ENCODE measurements around the gene GSE1.

DNA sequence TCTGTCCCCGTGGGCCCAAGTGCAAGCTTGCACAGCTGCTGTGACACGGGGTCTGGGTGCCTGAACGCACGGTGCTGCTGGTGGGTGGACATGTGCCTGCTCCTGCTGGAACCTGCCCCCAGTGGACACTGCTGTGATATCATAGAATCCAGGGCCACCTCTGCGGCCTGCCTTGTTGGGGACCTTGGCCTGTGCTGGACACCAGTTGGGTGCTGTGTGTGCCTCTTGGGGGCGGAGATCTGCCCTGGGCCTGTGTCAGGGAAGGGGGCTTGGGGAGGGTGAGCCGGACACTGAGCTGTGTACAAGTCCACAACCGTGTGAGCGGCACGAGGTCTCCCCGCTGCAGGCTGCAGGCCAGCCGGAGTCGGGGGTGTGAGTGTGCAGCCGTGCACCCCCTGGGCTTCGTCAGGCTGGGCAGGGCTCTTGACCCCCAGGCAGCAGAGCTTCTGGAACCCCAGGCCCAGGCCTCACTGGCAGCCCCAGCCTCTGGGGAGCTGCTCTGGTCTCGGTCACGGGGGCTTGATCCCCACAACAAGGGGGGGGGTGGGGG, 33.3 kb downstream of the GSE1 start:
- no peak for TF ChIP-seq POLR2A (IDR thresholded peaks at IDR 0.05)
- TF ChIP-seq, protein P1, sequence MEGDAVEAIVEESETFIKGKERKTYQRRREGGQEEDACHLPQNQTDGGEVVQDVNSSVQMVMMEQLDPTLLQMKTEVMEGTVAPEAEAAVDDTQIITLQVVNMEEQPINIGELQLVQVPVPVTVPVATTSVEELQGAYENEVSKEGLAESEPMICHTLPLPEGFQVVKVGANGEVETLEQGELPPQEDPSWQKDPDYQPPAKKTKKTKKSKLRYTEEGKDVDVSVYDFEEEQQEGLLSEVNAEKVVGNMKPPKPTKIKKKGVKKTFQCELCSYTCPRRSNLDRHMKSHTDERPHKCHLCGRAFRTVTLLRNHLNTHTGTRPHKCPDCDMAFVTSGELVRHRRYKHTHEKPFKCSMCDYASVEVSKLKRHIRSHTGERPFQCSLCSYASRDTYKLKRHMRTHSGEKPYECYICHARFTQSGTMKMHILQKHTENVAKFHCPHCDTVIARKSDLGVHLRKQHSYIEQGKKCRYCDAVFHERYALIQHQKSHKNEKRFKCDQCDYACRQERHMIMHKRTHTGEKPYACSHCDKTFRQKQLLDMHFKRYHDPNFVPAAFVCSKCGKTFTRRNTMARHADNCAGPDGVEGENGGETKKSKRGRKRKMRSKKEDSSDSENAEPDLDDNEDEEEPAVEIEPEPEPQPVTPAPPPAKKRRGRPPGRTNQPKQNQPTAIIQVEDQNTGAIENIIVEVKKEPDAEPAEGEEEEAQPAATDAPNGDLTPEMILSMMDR (IDR thresholded peaks at IDR 0.05 in 4 of 5, conservative IDR thresholded peaks at IDR 0.05 in 1 of 5) = no peak

Measured in gastrocnemius medialis (tissue), 4 donors.